K562 (cell line): ENCODE measurements around the gene TMEM87B.

Experiments used
- FOXJ3 ChIP-seq: sonication (generic); formaldehyde crosslinking; IDR thresholded peaks from 2 replicates; pipeline ENCODE4 v1.4.0; 2020; ENCODE audit warnings: mild to moderate bottlenecking, missing genetic modification reagents
- MXI1 ChIP-seq: IDR thresholded peaks from 2 replicates; pipeline ENCODE4 v1.6.1; 2011; ENCODE audit warnings: low read depth, mild to moderate bottlenecking, improper control_type of control experiment, low read length
- MYNN ChIP-seq, 2 experiments: sonication (generic); formaldehyde crosslinking in 1 of 2; IDR thresholded peaks; 2 replicates each; pipeline versions ENCODE4 v1.5.0 to v1.6.1; 2016 to 2020; ENCODE audit warnings: antibody characterized with exemption in 1 of 2, missing genetic modification reagents in 1 of 2
- SMAD3 ChIP-seq: fragments of 450-650 bp; formaldehyde crosslinking; conservative IDR thresholded peaks from 2 replicates; pipeline ENCODE4 v1.4.0; 2020; ENCODE audit warnings: mild to moderate bottlenecking
- ZNF354B ChIP-seq: fragments of 250-450 bp; sonication (Bioruptor Pico); IDR thresholded peaks from 2 replicates; pipeline ENCODE4 v1.4.0; 2020
- TF ChIP-seq, protein P1 (sequence below), 3 experiments: IDR thresholded peaks in 2 of 3; conservative IDR thresholded peaks in 1 of 3; 2 replicates each; pipeline ENCODE4 v1.5.1; 2011 to 2012; ENCODE audit warnings: low read length in 3 of 3, mild to moderate bottlenecking in 3 of 3, control low read depth in 2 of 3, improper control_type of control experiment in 1 of 3, inconsistent platforms in 1 of 3, low read depth in 1 of 3, mixed read lengths in 1 of 3, moderate library complexity in 1 of 3; ENCODE audit not compliant: insufficient read depth in 2 of 3

DNA sequence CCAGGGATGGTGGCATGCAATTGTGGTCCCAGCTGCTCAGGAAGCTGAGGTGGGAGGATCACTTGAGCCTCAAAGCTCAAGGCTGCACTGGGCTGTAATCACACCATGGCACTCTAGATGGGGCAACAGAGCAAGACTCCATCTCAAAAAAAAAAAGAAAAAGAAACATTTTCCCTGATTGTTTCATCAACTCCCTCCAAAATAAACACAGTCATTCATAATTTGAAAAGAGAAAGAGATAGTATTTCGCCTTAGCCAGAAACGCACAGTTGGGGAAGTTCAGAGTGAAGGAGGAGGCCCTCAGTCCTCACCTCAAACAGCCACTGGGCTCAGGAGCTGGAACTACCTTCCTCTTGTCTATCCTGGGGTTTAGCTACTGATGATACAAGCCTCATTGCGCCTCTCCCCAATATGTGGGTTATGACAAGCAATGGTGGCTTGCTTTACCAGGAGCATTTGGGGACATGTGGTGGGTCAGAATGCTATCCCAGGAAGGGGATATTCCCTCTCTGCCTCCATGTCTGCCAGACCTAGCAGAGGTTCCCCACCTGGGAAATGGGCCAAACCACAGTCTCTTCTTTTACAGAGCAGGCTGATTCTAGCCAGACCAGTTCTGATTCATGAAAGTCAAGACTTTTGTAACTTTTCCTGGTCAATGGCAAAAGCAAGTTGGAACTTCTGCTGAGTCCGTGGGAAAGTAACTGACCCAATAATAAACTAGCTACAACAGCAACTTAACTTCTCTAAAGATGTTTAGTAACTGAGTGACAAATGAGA, 22.2 kb upstream of the TMEM87B start:
- TF ChIP-seq, protein P1, sequence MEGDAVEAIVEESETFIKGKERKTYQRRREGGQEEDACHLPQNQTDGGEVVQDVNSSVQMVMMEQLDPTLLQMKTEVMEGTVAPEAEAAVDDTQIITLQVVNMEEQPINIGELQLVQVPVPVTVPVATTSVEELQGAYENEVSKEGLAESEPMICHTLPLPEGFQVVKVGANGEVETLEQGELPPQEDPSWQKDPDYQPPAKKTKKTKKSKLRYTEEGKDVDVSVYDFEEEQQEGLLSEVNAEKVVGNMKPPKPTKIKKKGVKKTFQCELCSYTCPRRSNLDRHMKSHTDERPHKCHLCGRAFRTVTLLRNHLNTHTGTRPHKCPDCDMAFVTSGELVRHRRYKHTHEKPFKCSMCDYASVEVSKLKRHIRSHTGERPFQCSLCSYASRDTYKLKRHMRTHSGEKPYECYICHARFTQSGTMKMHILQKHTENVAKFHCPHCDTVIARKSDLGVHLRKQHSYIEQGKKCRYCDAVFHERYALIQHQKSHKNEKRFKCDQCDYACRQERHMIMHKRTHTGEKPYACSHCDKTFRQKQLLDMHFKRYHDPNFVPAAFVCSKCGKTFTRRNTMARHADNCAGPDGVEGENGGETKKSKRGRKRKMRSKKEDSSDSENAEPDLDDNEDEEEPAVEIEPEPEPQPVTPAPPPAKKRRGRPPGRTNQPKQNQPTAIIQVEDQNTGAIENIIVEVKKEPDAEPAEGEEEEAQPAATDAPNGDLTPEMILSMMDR (IDR thresholded peaks at IDR 0.05 in 2 of 3, conservative IDR thresholded peaks at IDR 0.05 in 1 of 3; ENCODE audit: insufficient read depth in 2 of 3, low read depth in 1 of 3, low read length in 3 of 3): no peak; a peak in 1 of 6 replicates
- no peak for TF ChIP-seq MXI1
- TF ChIP-seq SMAD3: no peak
- TF ChIP-seq MYNN (IDR thresholded peaks at IDR 0.05): no peak
- no peak for TF ChIP-seq MYNN (CRISPR knock-in tag; IDR thresholded peaks at IDR 0.05)
- no peak for TF ChIP-seq ZNF354B (CRISPR knock-in tag)
- no peak for TF ChIP-seq FOXJ3 (CRISPR knock-in tag)
